Activated naive CD8-positive, alpha-beta T cell treated with anti-CD3 and anti-CD28 coated beads, Interleukin-2, amount 50 U/mL, for 24 hours (primary cell): ENCODE data around the gene DGKI.
"Not testable (repeated sequence)": the region's sequence is repeated elsewhere in the genome, so short reads cannot be mapped to it uniquely, and the experiment has no call there.

Experiments used
- ATAC-seq: fragments of 150-1000 bp; cut with Tn5 transposase; one replicate; pipeline ENCODE4 v1.10.0; 2021
- DNase-seq: peaks from one replicate; pipeline ENCODE4 v3.0.0; 2021
- H3K27ac Mint-ChIP-seq: one replicate; pipeline ENCODE4 v1.8.0; 2021; ENCODE audit warnings: mild to moderate bottlenecking, mixed read lengths
- H3K27me3 Mint-ChIP-seq: one replicate; pipeline ENCODE4 v1.8.0; 2021; ENCODE audit warnings: mixed read lengths
- H3K36me3 Mint-ChIP-seq: one replicate; pipeline ENCODE4 v1.8.0; 2021; ENCODE audit warnings: low read depth, mixed read lengths
- H3K4me1 Mint-ChIP-seq: one replicate; pipeline ENCODE4 v1.8.0; 2021; ENCODE audit warnings: mixed read lengths
- H3K4me3 Mint-ChIP-seq: one replicate; pipeline ENCODE4 v1.8.0; 2021; ENCODE audit warnings: mild to moderate bottlenecking, moderate library complexity, mixed read lengths
- H3K9me3 Mint-ChIP-seq: one replicate; pipeline ENCODE4 v1.8.0; 2021; ENCODE audit warnings: mixed read lengths

Gene DGKI

GRCh38 chr7:137448572-137448971 is 398.2 kb downstream of the DGKI start:
- H3K36me3 Mint-ChIP-seq, ATAC-seq, H3K27me3 Mint-ChIP-seq, H3K9me3 Mint-ChIP-seq, DNase-seq, H3K4me1 Mint-ChIP-seq, H3K4me3 Mint-ChIP-seq, H3K27ac Mint-ChIP-seq: not testable (repeated sequence)

DNA sequence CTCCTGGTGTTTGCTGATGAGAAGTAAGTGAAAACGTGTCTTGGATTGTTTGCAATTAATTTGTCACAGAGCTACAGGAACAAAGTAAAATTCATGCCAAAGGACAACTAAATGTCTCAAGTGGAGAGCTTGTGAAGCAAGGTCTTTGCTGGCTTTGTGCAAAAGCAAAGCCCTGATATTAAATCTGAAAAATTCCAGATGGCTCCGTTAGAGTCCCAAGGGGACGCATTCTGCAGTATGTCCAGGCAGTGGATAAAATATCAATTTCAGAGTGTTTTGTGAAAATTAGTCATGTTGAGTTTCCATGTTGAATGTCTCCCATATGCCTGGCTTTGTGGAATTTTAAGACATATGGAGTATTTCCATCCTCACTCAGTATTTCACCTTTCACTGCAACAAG is 400.7 kb downstream of the DGKI start:
- no peak overlapping the region for H3K27ac Mint-ChIP-seq
- H3K9me3 Mint-ChIP-seq: no peaks in the 10 kb centered on the region
- DNase-seq: no peak
- peaks cover 3% of the 10 kb centered on the region for H3K27me3 Mint-ChIP-seq
- ATAC-seq: no peak
- H3K36me3 Mint-ChIP-seq: no peaks in the 10 kb centered on the region
- no peak overlapping the region for H3K4me3 Mint-ChIP-seq
- H3K4me1 Mint-ChIP-seq: no peaks in the 10 kb centered on the region

DNA sequence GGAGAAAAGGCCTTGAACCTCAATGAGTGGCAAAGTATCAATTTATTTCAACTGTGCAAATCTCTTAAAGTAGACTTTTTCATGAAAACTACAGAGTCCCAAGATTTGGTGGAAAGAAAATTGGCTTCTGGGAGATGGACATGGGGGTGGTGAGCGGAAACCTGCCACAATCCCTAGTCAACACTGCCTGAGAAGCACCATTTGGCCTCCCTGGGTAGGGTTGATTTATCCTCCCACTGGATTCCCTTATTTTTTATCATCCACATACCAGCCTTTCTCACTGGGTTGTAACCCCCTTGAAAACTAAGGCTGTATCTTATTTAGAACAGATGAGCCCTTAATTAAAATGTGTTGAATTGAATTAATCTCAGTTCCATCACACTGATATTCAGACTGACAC is 401.5 kb downstream of the DGKI start:
- ATAC-seq (no peak), DNase-seq (no peak)
- Mint-ChIP-seq H3K4me1 (no peaks in the 10 kb centered on the region), H3K27me3 (peaks cover 3% of the 10 kb centered on the region), H3K36me3 (no peaks in the 10 kb centered on the region), H3K27ac (no peak overlapping the region), H3K9me3 (no peaks in the 10 kb centered on the region), H3K4me3 (no peak overlapping the region)

- Mint-ChIP-seq H3K4me1 (no peaks in the 10 kb centered on the region), H3K9me3 (no peaks in the 10 kb centered on the region), H3K4me3 (no peak overlapping the region), H3K36me3 (no peaks in the 10 kb centered on the region), H3K27me3 (peaks cover 3% of the 10 kb centered on the region), H3K27ac (no peak overlapping the region)
- ATAC-seq (no peak), DNase-seq (no peak)
Observed at GRCh38 chr7:137443616-137444015, 403.2 kb downstream of the DGKI start.

- no peak for DNase-seq
- H3K9me3 Mint-ChIP-seq: no peaks in the 10 kb centered on the region
- H3K36me3 Mint-ChIP-seq: no peaks in the 10 kb centered on the region
- no peak overlapping the region for H3K27ac Mint-ChIP-seq
- H3K27me3 Mint-ChIP-seq: no peaks in the 10 kb centered on the region
- H3K4me1 Mint-ChIP-seq: no peaks in the 10 kb centered on the region
- ATAC-seq: no peak
- H3K4me3 Mint-ChIP-seq: no peak overlapping the region
Observed at GRCh38 chr7:137441451-137441850, 405.3 kb downstream of the DGKI start.

- ATAC-seq: no peak
- no peak overlapping the region for H3K4me3 Mint-ChIP-seq
- no peaks in the 10 kb centered on the region for H3K9me3 Mint-ChIP-seq
- H3K36me3 Mint-ChIP-seq: no peaks in the 10 kb centered on the region
- no peak for DNase-seq
- H3K27me3 Mint-ChIP-seq: no peaks in the 10 kb centered on the region
- no peak overlapping the region for H3K27ac Mint-ChIP-seq
- H3K4me1 Mint-ChIP-seq: no peaks in the 10 kb centered on the region
Observed at GRCh38 chr7:137439829-137440825, 406.6 kb downstream of the DGKI start.

DNA sequence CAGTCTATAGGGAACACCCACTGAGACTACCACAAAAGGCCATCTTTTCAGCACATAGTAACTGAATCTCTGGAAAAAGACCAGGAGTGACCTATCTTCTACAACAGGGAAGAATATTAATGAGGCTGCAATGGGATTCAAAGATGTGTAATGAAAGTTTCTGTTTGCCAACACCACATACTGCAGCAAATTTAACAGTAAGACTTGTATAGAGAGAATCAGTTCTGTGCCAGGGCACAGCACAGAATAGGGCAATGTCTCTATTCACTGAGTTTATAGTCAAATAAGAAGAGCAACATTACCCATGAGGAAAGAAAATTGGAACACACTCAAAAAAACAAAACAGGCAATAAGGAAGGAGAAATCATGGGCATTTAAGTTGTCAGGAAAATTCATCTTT is 411.8 kb downstream of the DGKI start:
- ATAC-seq (no peak), DNase-seq (no peak)
- Mint-ChIP-seq H3K27ac (no peak overlapping the region), H3K36me3 (no peaks in the 10 kb centered on the region), H3K9me3 (peaks cover 4% of the 10 kb centered on the region), H3K27me3 (no peaks in the 10 kb centered on the region), H3K4me1 (no peaks in the 10 kb centered on the region), H3K4me3 (no peak overlapping the region)

- Mint-ChIP-seq H3K4me3 (no peak overlapping the region), H3K4me1 (no peaks in the 10 kb centered on the region), H3K9me3 (peaks cover 4% of the 10 kb centered on the region), H3K36me3 (no peaks in the 10 kb centered on the region), H3K27me3 (no peaks in the 10 kb centered on the region), H3K27ac (no peak overlapping the region)
- DNase-seq (no peak), ATAC-seq (no peak)
Observed at GRCh38 chr7:137434530-137434929, 412.2 kb downstream of the DGKI start.

GRCh38 chr7:137423321-137423720 is 423.5 kb downstream of the DGKI start:
- Mint-ChIP-seq H3K36me3 (no peaks in the 10 kb centered on the region), H3K27ac (no peak overlapping the region), H3K4me1 (no peaks in the 10 kb centered on the region), H3K27me3 (no peaks in the 10 kb centered on the region), H3K4me3 (no peak overlapping the region), H3K9me3 (no peaks in the 10 kb centered on the region)
- no peak for ATAC-seq
- no peak for DNase-seq

- no peaks in the 10 kb centered on the region for H3K9me3 Mint-ChIP-seq
- ATAC-seq (no peak), DNase-seq (no peak)
Observed at GRCh38 chr7:137421366-137421765, 425.4 kb downstream of the DGKI start.

GRCh38 chr7:137418841-137419240 is 427.9 kb downstream of the DGKI start:
- no peaks in the 10 kb centered on the region for H3K9me3 Mint-ChIP-seq
- no peak for DNase-seq
- H3K27me3 Mint-ChIP-seq: no peaks in the 10 kb centered on the region
- H3K36me3 Mint-ChIP-seq: no peaks in the 10 kb centered on the region
- no peak overlapping the region for H3K4me3 Mint-ChIP-seq
- H3K27ac Mint-ChIP-seq: no peak overlapping the region
- no peaks in the 10 kb centered on the region for H3K4me1 Mint-ChIP-seq
- ATAC-seq: no peak

More at GRCh38 chr7:137421366-137421765, 425.4 kb downstream of the DGKI start:
- no peak overlapping the region for H3K4me3 Mint-ChIP-seq
- H3K36me3 Mint-ChIP-seq: no peaks in the 10 kb centered on the region
- H3K27me3 Mint-ChIP-seq: no peaks in the 10 kb centered on the region
- H3K4me1 Mint-ChIP-seq: no peaks in the 10 kb centered on the region
- H3K27ac Mint-ChIP-seq: no peak overlapping the region

GRCh38 chr7:137417464-137417863 is 429.3 kb downstream of the DGKI start:
- no peaks in the 10 kb centered on the region for H3K27me3 Mint-ChIP-seq

GRCh38 chr7:137413901-137414300 is 432.9 kb downstream of the DGKI start:
- ATAC-seq: no peak
- no peak for DNase-seq
- Mint-ChIP-seq H3K4me3 (no peak overlapping the region), H3K9me3 (no peaks in the 10 kb centered on the region), H3K27me3 (no peaks in the 10 kb centered on the region), H3K36me3 (no peaks in the 10 kb centered on the region), H3K27ac (no peak overlapping the region), H3K4me1 (no peaks in the 10 kb centered on the region)

More at GRCh38 chr7:137417464-137417863, 429.3 kb downstream of the DGKI start:
- Mint-ChIP-seq H3K27ac (no peak overlapping the region), H3K36me3 (no peaks in the 10 kb centered on the region), H3K9me3 (no peaks in the 10 kb centered on the region), H3K4me1 (no peaks in the 10 kb centered on the region), H3K4me3 (no peak overlapping the region)
- DNase-seq (no peak), ATAC-seq (no peak)

GRCh38 chr7:137411446-137411845 is 435.3 kb downstream of the DGKI start:
- no peak overlapping the region for H3K4me3 Mint-ChIP-seq
- no peak for DNase-seq
- H3K4me1 Mint-ChIP-seq: no peaks in the 10 kb centered on the region
- no peaks in the 10 kb centered on the region for H3K9me3 Mint-ChIP-seq
- H3K27me3 Mint-ChIP-seq: no peaks in the 10 kb centered on the region
- no peak overlapping the region for H3K27ac Mint-ChIP-seq
- ATAC-seq: no peak
- no peaks in the 10 kb centered on the region for H3K36me3 Mint-ChIP-seq

DNA sequence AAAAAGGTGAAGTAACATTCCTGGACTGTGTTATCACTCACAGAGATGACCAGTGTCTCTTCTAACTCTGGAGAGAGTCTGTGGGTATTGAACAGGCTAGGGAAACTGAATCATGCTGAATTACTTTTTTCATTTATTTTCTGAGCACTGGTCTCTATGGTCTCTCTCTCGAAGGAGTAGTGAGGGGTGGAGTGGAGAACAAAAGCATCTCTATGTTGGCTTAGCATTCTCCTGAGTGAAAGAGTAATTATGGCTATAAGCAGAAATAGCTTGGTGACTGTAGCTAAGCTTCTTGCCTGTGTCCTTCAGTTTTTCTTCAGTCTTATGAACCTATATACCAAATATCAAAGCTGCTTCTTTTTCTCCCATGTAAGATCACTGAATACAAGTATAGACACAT is 438.6 kb downstream of the DGKI start:
- DNase-seq (no peak), ATAC-seq (no peak)
- no peak overlapping the region for H3K4me3 Mint-ChIP-seq
- no peaks in the 10 kb centered on the region for H3K9me3 Mint-ChIP-seq
- no peaks in the 10 kb centered on the region for H3K4me1 Mint-ChIP-seq
- no peak overlapping the region for H3K27ac Mint-ChIP-seq
- no peaks in the 10 kb centered on the region for H3K27me3 Mint-ChIP-seq
- H3K36me3 Mint-ChIP-seq: no peaks in the 10 kb centered on the region
